Gastrocnemius medialis (tissue), 4 donors: Measurements from ENCODE around the gene TMEM221.

Experiments used
- POLR2A ChIP-seq, 2 donors: fragments of 450-650 bp; IDR thresholded peaks; one replicate each; pipeline ENCODE4 v1.6.1; 2017; ENCODE audit warnings: antibody characterized with exemption in 2 of 2, mild to moderate bottlenecking in 2 of 2, moderate library complexity in 2 of 2
- TF ChIP-seq, protein P1 (sequence below), 5 experiments: fragments of 450-650 bp in 3 of 5; fragments of 200-600 bp in 2 of 5; sonication (generic) in 2 of 5; IDR thresholded peaks in 4 of 5; conservative IDR thresholded peaks in 1 of 5; 1 replicate in 4 of 5; 2 replicates in 1 of 5; pipeline ENCODE4 v1.5.1; 2016 to 2019; ENCODE audit warnings: antibody characterized with exemption in 5 of 5, mild to moderate bottlenecking in 3 of 5, moderate library complexity in 3 of 5

DNA sequence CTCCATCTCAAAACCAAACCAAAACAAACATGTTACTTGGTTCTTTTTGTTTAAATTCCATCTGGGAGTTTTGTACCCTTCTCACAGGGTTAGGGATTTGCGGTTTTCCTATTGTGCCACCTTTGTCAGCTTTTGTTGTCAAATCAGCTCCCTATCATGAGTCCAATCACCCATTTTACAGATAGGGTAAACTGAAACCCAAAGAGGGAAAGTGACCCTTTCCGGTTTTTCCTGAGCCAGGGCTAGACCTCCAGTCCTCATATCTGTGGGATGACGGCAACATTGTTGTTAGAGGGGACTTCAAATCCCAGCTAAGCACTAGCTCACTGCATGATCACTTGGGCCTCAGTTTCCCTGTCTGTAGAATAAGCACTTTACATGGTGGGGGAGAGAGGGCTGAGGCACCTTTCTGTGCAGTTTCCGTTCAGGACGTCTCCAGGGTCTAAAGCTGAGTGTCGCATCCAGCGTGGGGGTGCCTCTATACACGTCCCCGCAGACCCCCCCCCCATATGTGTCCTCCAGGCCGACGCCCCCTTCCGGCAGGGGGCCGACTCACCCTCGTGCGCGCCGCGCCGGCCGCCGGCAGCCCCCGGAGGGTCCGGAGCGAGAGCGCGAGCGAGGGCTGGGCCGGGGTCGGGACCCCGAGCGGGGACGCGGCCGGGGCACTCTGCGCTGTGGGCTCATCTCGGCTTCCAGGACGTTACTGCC, 58.4 kb downstream of the TMEM221 start:
- TF ChIP-seq POLR2A (IDR thresholded peaks at IDR 0.05) = no peak
- TF ChIP-seq, protein P1, sequence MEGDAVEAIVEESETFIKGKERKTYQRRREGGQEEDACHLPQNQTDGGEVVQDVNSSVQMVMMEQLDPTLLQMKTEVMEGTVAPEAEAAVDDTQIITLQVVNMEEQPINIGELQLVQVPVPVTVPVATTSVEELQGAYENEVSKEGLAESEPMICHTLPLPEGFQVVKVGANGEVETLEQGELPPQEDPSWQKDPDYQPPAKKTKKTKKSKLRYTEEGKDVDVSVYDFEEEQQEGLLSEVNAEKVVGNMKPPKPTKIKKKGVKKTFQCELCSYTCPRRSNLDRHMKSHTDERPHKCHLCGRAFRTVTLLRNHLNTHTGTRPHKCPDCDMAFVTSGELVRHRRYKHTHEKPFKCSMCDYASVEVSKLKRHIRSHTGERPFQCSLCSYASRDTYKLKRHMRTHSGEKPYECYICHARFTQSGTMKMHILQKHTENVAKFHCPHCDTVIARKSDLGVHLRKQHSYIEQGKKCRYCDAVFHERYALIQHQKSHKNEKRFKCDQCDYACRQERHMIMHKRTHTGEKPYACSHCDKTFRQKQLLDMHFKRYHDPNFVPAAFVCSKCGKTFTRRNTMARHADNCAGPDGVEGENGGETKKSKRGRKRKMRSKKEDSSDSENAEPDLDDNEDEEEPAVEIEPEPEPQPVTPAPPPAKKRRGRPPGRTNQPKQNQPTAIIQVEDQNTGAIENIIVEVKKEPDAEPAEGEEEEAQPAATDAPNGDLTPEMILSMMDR (IDR thresholded peaks at IDR 0.05 in 4 of 5, conservative IDR thresholded peaks at IDR 0.05 in 1 of 5) = no peak
